Cerebellar cortex (tissue), 1 donor: ENCODE measurements around the gene ATP6V1G1.
"Not testable (repeated sequence)": the region's sequence is repeated elsewhere in the genome, so short reads cannot be mapped to it uniquely, and the experiment has no call there.

Experiments
- DNase-seq: peaks from one replicate; pipeline ENCODE4 v3.0.0-alpha.2; 2015; ENCODE audit warnings: low spot score

Gene ATP6V1G1

DNA sequence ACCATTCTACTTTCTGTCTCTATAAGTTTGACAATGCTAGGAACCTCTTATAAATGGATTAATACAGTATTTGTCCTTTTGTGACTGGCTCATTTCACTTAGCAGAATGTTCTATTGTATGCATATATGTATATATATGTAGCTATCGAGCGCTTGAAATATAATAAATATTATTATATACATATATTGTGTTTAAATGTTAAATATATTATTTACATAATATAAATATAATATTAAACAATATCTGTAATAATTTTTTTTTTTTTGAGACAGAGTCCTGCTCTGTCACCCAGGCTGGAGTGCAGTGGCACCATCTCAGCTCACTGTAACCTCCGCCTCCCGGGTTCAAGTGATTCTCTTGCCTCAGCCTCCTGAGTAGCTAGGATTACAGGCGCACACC is 9.4 kb upstream of the ATP6V1G1 start:
- not testable (repeated sequence) for DNase-seq

DNA sequence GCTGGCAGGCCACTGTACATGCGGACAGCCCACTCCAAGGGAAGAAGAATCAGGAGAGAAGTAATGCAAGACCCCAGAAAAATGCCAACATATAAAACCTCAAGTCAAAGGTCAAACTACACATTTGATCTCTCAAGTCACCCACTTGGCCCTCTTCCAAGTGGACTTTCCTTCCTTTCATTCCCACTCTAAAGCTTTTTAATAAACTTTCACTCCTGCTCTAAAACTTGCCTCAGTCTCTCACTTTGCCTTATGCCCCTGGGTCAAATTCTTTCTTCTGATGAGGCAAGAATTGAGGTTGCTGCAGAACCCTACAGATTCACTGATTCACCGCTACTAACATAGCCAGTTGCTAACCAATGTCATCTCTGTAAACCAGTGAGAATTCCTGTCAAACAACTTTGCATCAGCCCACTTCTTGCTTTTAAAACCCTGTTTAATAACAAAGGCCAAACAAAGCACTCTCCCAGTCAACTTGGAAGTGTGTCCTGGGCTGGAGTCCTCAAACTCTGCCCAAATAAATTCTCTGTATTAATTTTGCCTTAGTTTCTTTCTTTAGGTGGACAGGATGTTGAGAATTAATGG is 6.9 kb upstream of the ATP6V1G1 start:
- no peak for DNase-seq

DNA sequence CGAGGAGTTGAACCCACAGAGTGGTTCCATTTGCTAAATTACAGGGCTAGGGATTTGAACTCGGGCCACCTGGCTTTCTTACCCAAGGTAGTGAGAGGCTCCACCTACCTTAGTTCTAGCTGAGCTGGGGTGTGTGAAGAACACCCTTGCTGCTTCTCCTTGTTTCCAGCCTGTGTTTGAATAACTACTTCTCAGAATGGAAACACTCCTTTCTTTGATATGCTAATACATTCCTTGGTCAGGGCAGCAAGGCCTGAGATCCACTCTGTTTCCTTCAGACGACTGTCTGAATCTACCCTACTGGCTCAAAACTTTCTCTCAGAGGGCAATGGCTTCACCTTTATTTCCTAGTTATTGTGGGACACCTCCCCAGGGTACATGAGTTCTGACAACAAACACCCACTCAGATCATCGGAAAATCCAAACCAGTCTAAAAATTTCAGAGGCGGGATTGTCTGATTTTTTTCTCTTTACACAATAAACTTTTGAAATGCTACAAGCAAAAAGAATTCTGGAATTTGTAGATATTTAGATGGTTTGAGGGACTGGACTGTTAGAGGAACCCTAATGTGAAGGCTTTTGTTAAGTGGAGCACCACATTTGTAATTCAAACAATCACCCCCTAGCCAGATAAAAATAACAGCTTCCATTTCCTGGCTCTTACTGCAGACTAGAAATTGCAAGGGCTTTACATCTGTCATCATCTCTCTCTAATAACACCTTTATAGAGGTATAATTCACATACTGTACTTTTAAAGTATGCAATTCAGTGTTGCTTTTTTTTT is 4.0 kb upstream of the ATP6V1G1 start:
- DNase-seq: no peak

- DNase-seq: peak; percentile 19
Measured at GRCh38 chr9:114588210-114588609, 641 bp downstream of the ATP6V1G1 start.

DNA sequence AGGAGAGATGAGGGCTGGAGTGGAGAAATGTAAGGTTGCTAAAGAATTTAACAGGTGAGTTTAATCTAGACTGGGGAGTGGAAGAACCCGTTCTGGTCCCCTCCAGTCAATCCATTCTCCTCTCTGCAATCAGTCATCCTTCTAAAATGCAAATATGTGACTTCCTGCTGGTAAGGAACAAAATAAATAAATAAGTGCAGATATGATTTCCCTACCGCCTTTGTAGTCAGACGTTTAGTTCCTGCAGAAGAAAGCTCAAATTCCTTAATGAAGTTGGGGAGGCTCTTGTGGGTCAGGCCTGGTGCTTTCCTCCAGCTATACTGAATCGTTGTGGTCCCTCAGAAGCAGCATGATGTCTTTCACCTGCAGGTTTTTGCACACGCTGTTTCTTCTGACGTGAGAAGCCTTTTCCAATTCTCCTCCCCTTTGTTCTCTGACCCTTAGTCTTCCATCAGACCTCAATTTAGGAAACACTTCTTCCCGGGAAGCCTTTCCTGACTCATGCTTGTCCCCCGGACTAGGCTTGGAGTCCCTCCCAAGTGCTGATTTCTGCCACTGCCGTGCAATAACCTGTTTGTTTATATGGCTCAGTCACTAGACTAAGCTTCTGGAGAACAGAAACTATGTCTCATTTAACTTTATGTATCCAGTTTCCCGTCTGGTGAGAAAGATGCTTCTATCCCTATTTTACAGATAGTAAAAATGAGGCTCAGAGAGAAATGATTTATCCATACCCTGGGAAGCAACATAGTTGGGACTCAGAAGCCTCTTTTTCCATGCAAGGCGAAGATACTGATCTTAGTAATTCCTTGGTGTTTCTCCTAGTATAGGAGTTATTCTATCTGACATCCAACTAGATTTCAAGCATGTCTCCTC is 1.3 kb downstream of the ATP6V1G1 start:
- no peak for DNase-seq

DNA sequence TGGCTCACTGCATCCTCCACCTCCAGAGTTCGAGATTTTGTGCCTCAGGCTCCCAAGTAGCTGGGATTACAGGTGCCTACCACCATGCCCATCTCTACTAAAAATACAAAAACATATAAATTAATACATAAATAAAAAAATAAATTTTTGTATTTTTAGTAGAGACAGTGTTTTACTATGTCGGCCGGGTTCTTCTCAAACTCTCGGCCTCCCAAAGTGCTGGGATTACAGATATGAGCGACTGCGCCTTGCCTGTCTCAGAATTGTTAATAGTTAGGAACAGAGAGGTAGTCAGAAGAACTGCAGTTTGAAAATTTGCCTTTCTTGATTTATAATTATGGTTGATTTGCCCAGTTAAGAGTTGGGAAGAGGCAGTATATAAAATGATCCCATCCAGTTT is 2.8 kb downstream of the ATP6V1G1 start:
- DNase-seq: no peak

DNA sequence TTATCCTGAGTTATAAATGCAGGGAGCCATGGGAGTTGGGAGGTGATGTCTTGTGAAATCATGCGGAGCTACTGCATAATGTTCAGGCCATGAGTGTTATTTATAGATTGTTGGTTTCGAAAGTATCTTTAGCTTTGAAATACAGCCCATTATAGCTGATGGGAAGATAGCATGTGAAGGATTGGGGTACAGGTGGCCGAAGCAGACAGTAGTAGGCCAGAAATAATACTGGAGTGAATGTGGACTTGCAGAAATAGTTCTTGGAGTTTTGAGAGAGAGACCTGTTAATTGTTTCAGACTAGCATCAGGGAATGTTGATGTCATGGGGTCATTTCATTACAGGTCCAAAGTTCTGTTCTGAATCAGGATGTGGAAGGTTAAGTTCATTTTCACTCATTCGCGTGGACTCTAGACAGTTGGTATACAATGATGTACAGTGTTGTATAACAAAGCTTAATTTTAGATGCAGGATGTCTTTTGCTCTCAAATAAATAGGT is 3.8 kb downstream of the ATP6V1G1 start:
- no peak for DNase-seq

GRCh38 chr9:114591849-114592248 is 4.3 kb downstream of the ATP6V1G1 start:
- no peak for DNase-seq

GRCh38 chr9:114592356-114592755 is 4.8 kb downstream of the ATP6V1G1 start:
- no peak for DNase-seq

DNA sequence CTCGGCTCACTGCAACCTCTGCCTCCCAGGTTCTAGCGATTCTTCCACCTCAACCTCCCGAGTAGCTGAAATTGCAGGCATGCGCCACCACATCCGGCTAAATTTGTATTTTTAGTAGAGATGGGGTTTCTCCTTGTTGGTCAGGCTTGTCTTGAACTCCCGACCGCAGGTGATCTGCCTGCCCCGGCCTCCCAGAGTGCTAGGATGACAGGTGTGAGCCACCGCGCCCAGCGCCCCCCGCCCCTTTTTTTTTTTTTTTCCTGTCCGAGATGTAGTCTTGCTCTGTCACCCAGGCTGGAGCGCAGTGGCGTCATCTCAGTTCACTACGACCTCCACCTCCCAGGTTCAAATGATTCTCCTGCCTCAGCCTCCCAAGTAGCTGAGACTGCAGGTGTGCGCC is 6.6 kb downstream of the ATP6V1G1 start:
- DNase-seq: no peak

- DNase-seq: not testable (repeated sequence)
Measured at GRCh38 chr9:114600502-114601248, 13.1 kb downstream of the ATP6V1G1 start.

DNA sequence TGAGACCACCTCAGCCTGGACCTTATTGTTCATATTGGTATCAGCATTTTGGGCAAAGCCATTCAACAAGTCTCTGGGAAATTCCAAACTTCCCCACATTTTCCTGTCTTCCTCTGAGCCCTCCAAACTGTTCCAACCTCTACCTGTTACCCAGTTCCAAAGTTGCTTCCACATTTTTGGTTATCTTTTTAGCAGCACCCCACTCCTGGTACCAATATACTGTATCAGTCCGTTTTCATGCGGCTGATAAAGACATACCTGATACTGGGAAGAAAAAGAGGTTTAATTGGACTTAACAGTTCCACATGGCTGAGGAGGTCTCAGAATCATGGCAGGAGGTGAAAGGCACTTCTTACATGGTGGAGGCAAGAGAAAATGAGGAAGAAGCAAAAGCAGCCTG is 14.2 kb downstream of the ATP6V1G1 start:
- not testable (repeated sequence) for DNase-seq

DNA sequence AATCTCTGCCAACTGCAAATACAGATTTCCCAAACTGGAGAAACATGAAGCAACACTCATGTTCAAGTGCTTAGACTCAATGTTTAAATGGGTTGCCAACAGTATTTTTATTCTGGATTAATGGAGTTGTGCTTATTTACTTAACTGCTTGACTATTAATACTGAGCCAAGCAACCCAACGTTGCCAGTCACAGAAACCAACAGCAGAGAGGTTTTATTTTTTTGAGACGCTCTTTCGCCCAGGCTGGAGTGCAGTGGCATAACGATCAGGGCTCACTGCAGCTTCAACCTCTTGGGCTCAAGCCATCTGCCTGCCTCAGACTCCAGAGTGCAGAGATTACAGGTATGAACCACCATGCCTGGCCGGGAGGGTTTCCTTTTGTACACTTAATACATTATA is 15.1 kb downstream of the ATP6V1G1 start:
- DNase-seq: no peak

DNA sequence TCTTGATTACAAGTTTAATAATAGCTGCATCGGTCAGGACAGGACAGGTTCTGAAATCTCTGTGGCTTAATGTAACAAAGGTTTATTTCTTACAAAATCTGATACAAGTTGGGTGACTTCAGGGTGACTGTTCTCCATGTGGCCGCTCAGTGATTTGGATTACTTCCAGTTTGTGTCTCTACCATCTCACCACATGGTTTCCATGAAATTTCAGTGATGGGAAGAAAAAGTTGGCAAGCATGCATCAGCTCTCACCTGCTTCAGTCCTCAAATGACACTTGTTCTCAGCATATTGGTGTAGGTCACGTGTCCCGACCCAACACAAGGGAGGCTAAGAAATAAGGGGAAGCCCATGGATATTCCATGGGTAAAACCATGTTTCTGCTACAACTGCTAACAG is 15.7 kb downstream of the ATP6V1G1 start:
- no peak for DNase-seq

- no peak for DNase-seq
Measured at GRCh38 chr9:114604989-114605388, 17.4 kb downstream of the ATP6V1G1 start.

DNA sequence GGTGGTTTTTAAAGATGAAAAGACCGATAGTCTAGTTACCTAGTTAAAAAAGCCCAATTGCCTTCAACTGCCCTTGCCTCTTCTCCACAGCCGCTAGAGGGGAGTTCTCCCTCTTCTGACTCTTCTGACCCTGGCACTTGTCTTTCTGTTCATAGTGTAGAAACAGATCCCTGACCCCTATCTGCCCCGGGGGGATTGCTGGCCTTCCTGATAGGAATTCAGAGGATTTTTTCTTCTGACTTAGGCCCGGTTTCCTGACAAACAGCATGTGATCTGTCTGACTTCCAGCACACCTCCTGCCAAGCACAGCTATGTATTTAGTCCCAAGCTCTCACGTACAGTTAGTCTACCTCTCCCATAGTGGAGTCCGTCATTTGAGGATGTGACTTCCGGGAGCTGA is 18.5 kb downstream of the ATP6V1G1 start:
- no peak for DNase-seq

DNA sequence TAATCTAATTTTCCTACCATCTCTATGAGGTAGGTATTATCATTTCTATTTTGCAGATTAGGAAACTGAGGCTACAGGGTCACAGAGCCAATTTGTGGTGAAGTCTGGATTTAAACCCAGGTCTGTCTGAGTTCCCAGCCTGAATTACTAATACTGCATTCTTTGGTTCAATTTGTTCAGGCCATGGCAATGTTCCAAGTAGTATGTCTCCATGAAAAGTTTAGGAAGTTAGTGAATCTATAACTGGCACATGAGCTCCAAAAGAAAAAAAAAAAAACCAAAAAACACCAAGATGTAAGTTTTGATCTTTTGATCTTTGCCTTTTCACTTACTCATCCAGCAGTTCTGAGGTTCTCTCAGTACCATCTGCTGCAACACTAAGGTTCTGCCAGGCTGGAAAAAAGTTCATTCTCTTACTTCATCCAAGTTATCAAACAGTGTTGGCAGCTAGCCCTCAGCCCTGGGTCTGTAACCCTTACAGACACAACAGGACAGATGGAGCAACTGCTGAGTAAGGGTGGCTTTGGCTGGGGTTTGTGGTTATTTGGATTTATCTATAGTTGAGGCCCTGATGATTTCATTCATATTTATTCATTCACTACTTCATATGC is 19.1 kb downstream of the ATP6V1G1 start:
- DNase-seq: no peak

DNA sequence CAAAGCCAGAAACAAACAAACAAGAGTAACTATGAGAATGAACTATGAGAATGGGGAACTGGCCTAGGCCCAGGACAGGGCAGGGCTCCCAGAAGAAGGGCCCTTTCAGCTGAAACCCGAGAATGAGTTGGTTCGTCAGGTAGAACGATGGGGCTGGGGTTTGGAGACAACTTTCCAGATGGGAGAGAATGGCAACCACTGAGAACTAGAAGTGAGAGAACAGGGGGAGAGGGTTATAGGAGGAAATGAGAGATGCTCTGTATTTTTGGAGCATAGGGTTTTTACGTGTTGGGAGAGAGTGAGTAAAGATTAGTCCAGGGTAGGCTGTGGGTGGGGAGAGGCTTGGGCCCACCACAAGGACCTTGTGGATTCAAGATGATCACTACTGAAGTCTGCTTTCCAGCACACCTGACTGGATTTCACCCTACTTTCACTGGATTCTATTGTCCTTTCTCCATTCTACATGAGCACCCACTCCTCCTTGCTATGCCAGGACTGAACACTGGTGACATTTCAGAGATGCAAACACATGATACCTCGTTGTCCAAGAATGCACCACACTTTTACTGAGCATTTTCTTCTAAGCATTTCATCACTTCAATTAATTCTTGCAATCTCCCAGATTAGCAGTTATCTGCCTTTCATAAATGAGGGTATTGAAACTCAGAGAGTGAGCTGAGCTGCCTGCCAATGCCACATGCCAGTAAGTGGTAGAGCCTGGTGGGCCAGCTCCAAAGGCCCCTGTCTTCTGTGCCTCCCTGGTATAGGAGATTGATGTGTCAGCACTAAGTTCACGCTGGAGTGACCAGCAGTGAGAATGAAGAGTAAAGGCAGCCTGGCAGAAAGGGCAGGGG is 20.3 kb downstream of the ATP6V1G1 start:
- DNase-seq: no peak

- DNase-seq: no peak
Measured at GRCh38 chr9:114608525-114608796, 20.9 kb downstream of the ATP6V1G1 start.

- peak; percentile 63 for DNase-seq
Measured at GRCh38 chr9:114611516-114612271, 24.1 kb downstream of the ATP6V1G1 start.
